K562 (cell line): ENCODE measurements around the gene LIX1L. TPM values are rescaled to one million over a fixed set of nuclear protein-coding genes. Genes with fewer than 3 reads are reported as not detected.

ENCODE experiments used
- DLX4 ChIP-seq: fragments of 250-450 bp; sonication (Bioruptor Pico); IDR thresholded peaks from 2 replicates; pipeline ENCODE4 v1.6.1; 2021; ENCODE audit warnings: mild to moderate bottlenecking
- ETS1 ChIP-seq: conservative IDR thresholded peaks from 2 replicates; pipeline ENCODE4 v1.6.1; 2011; ENCODE audit warnings: low read depth, mild to moderate bottlenecking, low read length; ENCODE audit not compliant: control insufficient read depth
- KDM4B ChIP-seq, 2 experiments: fragments of 450-650 bp in 1 of 2; sonication (generic) in 1 of 2; IDR thresholded peaks; 2 replicates each; pipeline ENCODE4 v1.6.1; 2016 to 2017; ENCODE audit warnings: borderline replicate concordance in 2 of 2, antibody characterized with exemption in 1 of 2, low read depth in 1 of 2, mild to moderate bottlenecking in 1 of 2
- MLLT1 ChIP-seq, 2 experiments: fragments of 450-650 bp; IDR thresholded peaks; 2 replicates each; pipeline ENCODE4 v1.6.1; 2016
- ZNF143 ChIP-seq: sonication (generic); formaldehyde crosslinking; IDR thresholded peaks from 2 replicates; pipeline ENCODE4 v1.9.0; 2022; ENCODE audit warnings: mild to moderate bottlenecking, missing genetic modification reagents
- ZNF280A ChIP-seq: fragments of 450-650 bp; IDR thresholded peaks from 2 replicates; pipeline ENCODE4 v1.6.1; 2018; ENCODE audit warnings: mild to moderate bottlenecking, low read depth; ENCODE audit not compliant: partially characterized antibody
- ZNF318 ChIP-seq, 2 experiments: fragments of 450-650 bp; IDR thresholded peaks; 2 replicates each; pipeline ENCODE4 v1.6.1; 2016; ENCODE audit warnings: mild to moderate bottlenecking in 2 of 2, borderline replicate concordance in 1 of 2, low read depth in 1 of 2, moderate library complexity in 1 of 2
- polyA plus RNA-seq, 8 experiments: library from polyadenylated mRNA; depleted of rRNA in 4 of 8; stranded (reverse) in 5 of 8; unstranded in 3 of 8; fragments of >200 nt; fragmentation: Nextera tagmentation in 2 of 8; fragmentation: Illumina TruSeq in 1 of 8; extraction: Ambion mirVana in 2 of 8; extraction: Trizol in 1 of 8; gene quantifications; 2 replicates each; pipeline versions ENCODE4 v1.2.1 to v1.2.3, GENCODE V29; 2011 to 2014; ENCODE audit warnings: inconsistent platforms in 1 of 8, missing spikeins in 1 of 8
- total RNA-seq, 7 experiments: library from RNA; depleted of rRNA in 6 of 7; stranded (reverse); fragments of >200 nt in 6 of 7; fragmentation: Illumina TruSeq in 2 of 7; extraction: Trizol in 2 of 7; gene quantifications; 2 replicates each; pipeline versions ENCODE4 v1.2.1 to v1.2.3, GENCODE V29; 2011 to 2021; ENCODE audit warnings: low replicate concordance in 1 of 7

Gene LIX1L
- total and polyA plus RNA-seq, 9 of the 15 experiments (the other 6 are each of a cell fraction or from before 2014, with no cell fraction given): 4.6 to 26.5 (median 12.5) TPM

GRCh38 chr1:145991735-145992412, 34.1 kb upstream of the LIX1L start (continued):
- TF ChIP-seq ETS1: no peak
- TF ChIP-seq KDM4B (IDR thresholded peaks at IDR 0.05; ENCODE audit: borderline replicate concordance in 2 of 2, low read depth in 1 of 2): no peak
- peak; percentile 92 to 96 for TF ChIP-seq MLLT1 (IDR thresholded peaks at IDR 0.05)
- TF ChIP-seq ZNF143 (CRISPR knock-in tag): no peak
- TF ChIP-seq ZNF318 (IDR thresholded peaks at IDR 0.05; ENCODE audit: borderline replicate concordance in 1 of 2, low read depth in 1 of 2): no peak
- TF ChIP-seq DLX4 (CRISPR knock-in tag): peak; percentile 87
- TF ChIP-seq ZNF280A: no peak
